ENCODE results near the gene F7. TPM values are rescaled to one million over a fixed set of nuclear protein-coding genes. Genes with fewer than 3 reads are reported as not detected.

Gene F7
- total and polyA plus RNA-seq, 9 of the 15 experiments (the other 6 are each of a cell fraction or from before 2014, with no cell fraction given), result not detected

GRCh38 chr13:113064534-113065405, 40.8 kb upstream of the F7 start:
- Histone ChIP-seq H3K79me2 (ENCODE audit: control insufficient read depth, insufficient read depth, low read length) (no peaks in the 10 kb centered on the region), H3K27me3 (ENCODE audit: control insufficient read depth in 2 of 2, insufficient read depth in 2 of 2, low read length in 2 of 2) (peaks cover 25 to 63% of the 10 kb centered on the region in 2 experiments; a peak in 4 of 5 replicates), H3K9ac (ENCODE audit: insufficient read depth in 1 of 2, low read depth in 2 of 2, low read length in 2 of 2) (no peak overlapping the region; a peak in 1 of 4 replicates), H4K20me1 (replicated peaks; ENCODE audit: control insufficient read depth, insufficient read depth, low read length) (no peaks in the 10 kb centered on the region), H3K27ac (ENCODE audit: extremely low read depth, low read depth, low read length) (no peak overlapping the region), H3K4me3 (no peak overlapping the region), H2AFZ (ENCODE audit: low read depth, low read length) (no peak overlapping the region), H3K4me1 (replicated peaks in 1 of 2; ENCODE audit: control insufficient read depth in 2 of 2, insufficient read depth in 2 of 2, low read length in 2 of 2) (peaks cover 4 to 18% of the 10 kb centered on the region in 2 experiments; a peak in 4 of 5 replicates), H3K9me1 (ENCODE audit: control insufficient read depth, insufficient read depth, low read length) (no peaks in the 10 kb centered on the region), H3K4me2 (ENCODE audit: insufficient read depth, low read length) (peak overlapping the region; percentile 60), H3K9me3 (replicated peaks; ENCODE audit: control insufficient read depth, insufficient read depth, low read depth, low read length) (no peaks in the 10 kb centered on the region), H3K36me3 (ENCODE audit: control insufficient read depth, insufficient read depth, low read length) (no peaks in the 10 kb centered on the region)
- DNase-seq (ENCODE audit: extremely low read depth in 1 of 4, low spot score in 3 of 4), result peak; percentile 30 to 53 (median 36)
- ChIA-PET POLR2A (interaction anchor here (0.6 to 0.9 kb wide), 2 partner anchors 11 to 1026 kb away, joined by 3 to 5 read pairs; no protein-coding TSS in a partner anchor), CTCF (ENCODE audit: low intra/inter-chr PET ratio) (no interaction called here)
- peak; percentile 78 for ATAC-seq
- 7% methylated on average over 29 of the region's 41 CpGs for WGBS (ENCODE audit: insufficient coverage, low coverage, missing lambda C conversion rate)
- in situ Hi-C loops (cut with MboI) (no loop called here), intact Hi-C loops (cut with micrococcal nuclease) (no loop called here)
- BruUV-seq (replicated peaks), result no TSS peak
- FAIRE-seq, result peak; percentile 23
- peak; percentile 44; the same call in 1 of the 2 replicates for TF ChIP-seq JUND (IDR thresholded peaks at IDR 0.05; ENCODE audit: borderline replicate concordance, low read depth, low read length)
- TF ChIP-seq JUND (tag; IDR thresholded peaks at IDR 0.05; ENCODE audit: borderline replicate concordance, low read depth, low read length), result 0 out of 3 replicates have a peak, but pooled peaks have one; percentile 33
- no peak for TF ChIP-seq IRF2 (CRISPR knock-in tag; IDR thresholded peaks at IDR 0.05)
- TF ChIP-seq FOXA3 (CRISPR knock-in tag; conservative IDR thresholded peaks at IDR 0.05 in 1 of 2, IDR thresholded peaks at IDR 0.05 in 1 of 2), result no peak
- no peak for TF ChIP-seq DNMT1 (IDR thresholded peaks at IDR 0.05)
- no peak for TF ChIP-seq ZNF282 (CRISPR knock-in tag; IDR thresholded peaks at IDR 0.05)
- TF ChIP-seq ATF3 (IDR thresholded peaks at IDR 0.05), result peak; percentile 46; the same call in 1 of the 2 replicates
- TF ChIP-seq ATF3 (CRISPR knock-in tag; conservative IDR thresholded peaks at IDR 0.05), result no peak
- no peak for TF ChIP-seq MAFK (IDR thresholded peaks at IDR 0.05; ENCODE audit: low read length)
- TF ChIP-seq ZNF780A (CRISPR knock-in tag; IDR thresholded peaks at IDR 0.05), result no peak
- TF ChIP-seq ZNF431 (CRISPR knock-in tag; IDR thresholded peaks at IDR 0.05), result no peak
- no peak for TF ChIP-seq SNRNP70 (optimal IDR thresholded peaks at IDR 0.05; ENCODE audit: low read depth, low read length)
- peak; percentile 89 for TF ChIP-seq ZNF384 (IDR thresholded peaks at IDR 0.05; ENCODE audit: low read depth, low read length)
- peak in 1 of 2 experiments; percentile 38; a peak in 1 of 4 replicates for TF ChIP-seq NRF1 (conservative IDR thresholded peaks at IDR 0.05 in 1 of 2, IDR thresholded peaks at IDR 0.05 in 1 of 2)
- no peak for TF ChIP-seq TGIF2 (CRISPR knock-in tag; IDR thresholded peaks at IDR 0.05)
- TF ChIP-seq DEAF1 (CRISPR knock-in tag; IDR thresholded peaks at IDR 0.05), result no peak
- TF ChIP-seq SAP30 (IDR thresholded peaks at IDR 0.05; ENCODE audit: borderline replicate concordance, insufficient read depth, low read depth, low read length, poor library complexity, severe bottlenecking), result no peak
- no peak for TF ChIP-seq ZFP1 (CRISPR knock-in tag; IDR thresholded peaks at IDR 0.05)
- no peak for TF ChIP-seq CBX2 (IDR thresholded peaks at IDR 0.05; ENCODE audit: insufficient read depth, low read length, poor library complexity, severe bottlenecking)
- peak; percentile 8; the same call in 1 of the 2 replicates for TF ChIP-seq C11orf30 (IDR thresholded peaks at IDR 0.05; ENCODE audit: low read depth)
